Stimulated activated CD8-positive, alpha-beta memory T cell treated with anti-CD3 and anti-CD28 coated beads, Interleukin-12 subunit alpha, Interleukin-12 subunit beta, amount 100 ng/mL, for 24 hours (primary cell): Measurements from ENCODE around the gene ITGAE.

ENCODE experiments used
- DNase-seq: peaks from one replicate; pipeline ENCODE4 v3.0.0-alpha.2; 2020; ENCODE audit errors: extremely low read depth

Gene ITGAE

DNA sequence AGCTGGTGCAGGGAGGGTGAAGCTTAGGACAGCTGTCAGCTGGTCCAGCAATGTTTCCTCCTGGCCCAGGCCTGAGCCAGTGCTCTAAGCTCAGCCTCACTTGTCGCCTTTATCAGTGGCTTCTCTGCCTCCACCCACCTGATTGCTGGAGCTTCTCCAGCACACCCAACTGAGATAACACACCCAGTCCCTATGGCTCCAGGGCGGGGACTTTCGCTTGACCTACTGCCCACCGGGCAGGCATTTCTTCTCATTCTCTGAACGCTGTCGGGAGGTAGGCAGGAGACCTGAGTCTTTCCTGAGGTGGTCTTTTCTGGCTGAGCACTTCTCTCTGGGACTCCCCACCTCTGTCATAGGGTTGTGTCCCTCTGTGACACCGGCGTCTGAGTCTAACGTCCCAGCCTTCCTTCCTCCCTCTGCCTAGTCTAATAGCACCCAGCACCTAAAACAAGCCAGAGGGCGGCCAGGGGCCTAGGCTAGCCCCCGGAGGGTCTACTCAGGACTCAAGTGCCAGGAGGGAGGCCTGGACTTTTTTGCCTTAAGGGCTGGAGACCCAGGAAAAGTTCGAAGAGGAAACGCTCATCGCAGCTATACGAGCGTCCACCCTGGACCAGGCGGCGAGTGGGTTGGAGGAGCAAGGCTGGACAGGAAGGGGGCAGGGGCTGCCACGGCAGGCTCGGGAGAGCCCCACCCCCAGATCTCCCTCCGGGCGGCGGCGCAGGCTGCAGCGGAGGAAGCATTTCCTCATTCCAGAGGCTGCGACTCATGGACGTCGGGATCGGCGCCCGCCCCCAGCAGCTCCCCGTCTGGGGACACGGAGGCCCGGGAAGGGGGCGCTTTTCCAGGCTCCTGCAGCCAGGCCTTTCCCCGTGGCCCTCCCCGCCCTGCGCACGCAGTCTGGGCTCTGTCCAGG is 133.4 kb downstream of the ITGAE start:
- DNase-seq: no peak

DNA sequence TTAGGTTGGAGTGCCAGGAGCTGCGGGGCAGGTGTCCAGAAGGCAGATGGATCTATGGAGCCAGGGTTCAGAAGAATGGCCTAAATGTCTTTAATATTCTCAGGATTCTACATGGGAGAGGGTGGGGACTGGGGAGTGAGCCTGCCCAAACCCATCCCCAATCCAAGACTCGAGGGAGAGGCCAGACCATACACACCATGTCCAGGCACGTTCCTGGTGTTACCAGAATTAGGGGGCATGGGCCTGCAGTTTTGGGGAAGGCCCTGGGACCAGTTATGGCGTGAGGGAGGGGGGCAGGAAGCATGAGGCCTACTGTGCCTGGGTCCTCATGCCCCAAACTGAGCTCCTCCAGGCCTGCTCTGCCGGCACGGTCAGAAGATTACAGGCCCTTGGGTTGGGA is 134.5 kb downstream of the ITGAE start:
- DNase-seq: no peak

GRCh38 chr17:3665834-3666233 is 135.2 kb downstream of the ITGAE start:
- DNase-seq: no peak
